GM19455 (cell line): ENCODE measurements around the gene ARID1A.
A peak's percentile ranks its signal among the peaks of the same experiment; 100 is the strongest.
"Not testable (repeated sequence)": the region's sequence is repeated elsewhere in the genome, so short reads cannot be mapped to it uniquely, and the experiment has no call there.

Source experiments
- ATAC-seq: cut with Tn5 transposase; IDR thresholded peaks from one replicate; pipeline ENCODE4 v1.9.1; 2021; ENCODE audit not compliant: unreplicated experiment

The ARID1A gene

GRCh38 chr1:26787381-26787705 is 91.5 kb downstream of the ARID1A start:
- ATAC-seq = peak; percentile 46

GRCh38 chr1:26787706-26788514 is 92.1 kb downstream of the ARID1A start, which contains the start of gene PIGV:
PIGV (plus strand) TSS chr1:26787950; CDS start chr1:26790816, 2,866 bp downstream.
- ATAC-seq = peak; percentile 66

GRCh38 chr1:26788515-26788785 is 92.6 kb downstream of the ARID1A start:
- ATAC-seq = no peak

- ATAC-seq = no peak
Measured at GRCh38 chr1:26788836-26789611, 93.2 kb downstream of the ARID1A start.

GRCh38 chr1:26789612-26789865 is 93.7 kb downstream of the ARID1A start:
- ATAC-seq = no peak

GRCh38 chr1:26789931-26790330 is 94.1 kb downstream of the ARID1A start:
- ATAC-seq = no peak

- ATAC-seq = no peak
Measured at GRCh38 chr1:26790551-26790953, 94.7 kb downstream of the ARID1A start.

GRCh38 chr1:26791148-26791547 is 95.3 kb downstream of the ARID1A start:
- ATAC-seq = no peak

- ATAC-seq = no peak
Measured at GRCh38 chr1:26791626-26792025, 95.8 kb downstream of the ARID1A start.

- no peak for ATAC-seq
Measured at GRCh38 chr1:26792924-26793323, 97.1 kb downstream of the ARID1A start.

- no peak for ATAC-seq
Measured at GRCh38 chr1:26794391-26794790, 98.6 kb downstream of the ARID1A start.

- no peak for ATAC-seq
Measured at GRCh38 chr1:26797627-26798026, 101.8 kb downstream of the ARID1A start.

- ATAC-seq = no peak
Measured at GRCh38 chr1:26799479-26800142, 103.8 kb downstream of the ARID1A start.

GRCh38 chr1:26803932-26804331 is 108.1 kb downstream of the ARID1A start:
- ATAC-seq = not testable (repeated sequence)

GRCh38 chr1:26810105-26810504 is 114.3 kb downstream of the ARID1A start:
- not testable (repeated sequence) for ATAC-seq

- no peak for ATAC-seq
Measured at GRCh38 chr1:26811057-26811456, 115.2 kb downstream of the ARID1A start.

- ATAC-seq = no peak
Measured at GRCh38 chr1:26811708-26812107, 115.9 kb downstream of the ARID1A start.

- ATAC-seq = no peak
Measured at GRCh38 chr1:26814377-26814776, 118.6 kb downstream of the ARID1A start.

GRCh38 chr1:26814893-26815292 is 119.1 kb downstream of the ARID1A start:
- ATAC-seq = no peak

GRCh38 chr1:26820784-26821269 is 125.0 kb downstream of the ARID1A start:
- peak; percentile 86 for ATAC-seq

GRCh38 chr1:26822737-26823395 is 127.1 kb downstream of the ARID1A start:
- ATAC-seq = no peak

- ATAC-seq = no peak
Measured at GRCh38 chr1:26824731-26825130, 128.9 kb downstream of the ARID1A start.
